Transverse colon (tissue), 4 donors: ENCODE measurements around the gene RPS6KL1. TPM values are rescaled to one million over a fixed set of nuclear protein-coding genes. Genes with fewer than 3 reads are reported as not detected.

Experiments used
- DNase-seq: peaks from one replicate; pipeline ENCODE4 v3.0.0-alpha.2; 2019
- H3K27ac ChIP-seq, 4 donors: fragments of 200-600 bp; sonication (generic); 2 replicates each; pipeline ENCODE4 v1.5.1; 2016 to 2018; ENCODE audit warnings: inconsistent platforms in 4 of 4
- H3K27me3 ChIP-seq: fragments of 200-600 bp; sonication (generic); 2 replicates; pipeline ENCODE4 v1.5.1; 2017; ENCODE audit warnings: inconsistent platforms
- H3K36me3 ChIP-seq, 4 donors: fragments of 200-600 bp; sonication (generic); 2 replicates each; pipeline ENCODE4 v1.5.1; 2017 to 2019; ENCODE audit warnings: inconsistent platforms in 4 of 4
- H3K4me1 ChIP-seq, 4 donors: fragments of 200-600 bp; sonication (generic); 2 replicates each; pipeline ENCODE4 v1.5.1; 2017 to 2020; ENCODE audit warnings: inconsistent platforms in 4 of 4
- H3K4me3 ChIP-seq, 4 donors: fragments of 200-600 bp; sonication (generic); 1 replicate in 1 of 4; 2 replicates in 3 of 4; pipeline versions ENCODE4 v1.5.1 to v1.6.1; 2017 to 2019; ENCODE audit warnings: inconsistent platforms in 4 of 4
- H3K9me3 ChIP-seq, 2 donors: fragments of 200-600 bp; sonication (generic); 2 replicates each; pipeline ENCODE4 v1.5.1; 2017 to 2019; ENCODE audit warnings: inconsistent platforms in 2 of 2
- CTCF ChIP-seq, 5 experiments: fragments of 200-600 bp in 3 of 5; fragments of 450-650 bp in 2 of 5; sonication (generic) in 3 of 5; IDR thresholded peaks; 1 replicate in 2 of 5; 2 replicates in 3 of 5; pipeline ENCODE4 v1.5.1; 2016 to 2017; ENCODE audit warnings: antibody characterized with exemption in 5 of 5, inconsistent platforms in 3 of 5, mild to moderate bottlenecking in 2 of 5, moderate library complexity in 1 of 5
- EP300 ChIP-seq: sonication (generic); formaldehyde crosslinking; IDR thresholded peaks from one replicate; pipeline ENCODE4 v1.6.1; 2017; ENCODE audit warnings: antibody characterized with exemption, low read depth
- POLR2A ChIP-seq: fragments of 450-650 bp; IDR thresholded peaks from one replicate; pipeline ENCODE4 v1.6.1; 2016; ENCODE audit warnings: antibody characterized with exemption, mild to moderate bottlenecking, moderate library complexity
- POLR2AphosphoS5 ChIP-seq, 3 donors: sonication (generic); formaldehyde crosslinking; IDR thresholded peaks; one replicate each; pipeline ENCODE4 v1.6.1; 2016; ENCODE audit warnings: antibody characterized with exemption in 3 of 3
- WGBS, 2 donors: methylation state at CpG; one replicate each; pipeline ENCODE4 v1.1.5; 2018; ENCODE audit warnings: low coverage in 1 of 2; 5-methylcytosine and 5-hydroxymethylcytosine counted together
- in situ Hi-C, 4 donors: fragments of 200-750 bp; cut with MboI; loops; one replicate each; pipeline versions ENCODE4 v1.15.0 to v1.15.1; 2017; ENCODE audit warnings: low sequenced_read_pairs in 3 of 4, low pct_ligation_motif_present in 1 of 4, low pct_unique_long_range_greater_than_20kb in 1 of 4
- intact Hi-C: fragments of 100-400 bp; cut with DNase I; formaldehyde crosslinking; loops from one replicate; pipeline ENCODE4 v1.15.1; 2023; ENCODE audit warnings: low total_unique reads
- total RNA-seq, 4 donors: library from RNA; depleted of rRNA; stranded (reverse); fragments of >200 nt; gene quantifications; one replicate each; pipeline ENCODE4 v1.1.0, GENCODE V29; 2016

Gene RPS6KL1
- total RNA-seq, 4 donors from 2014 or later: 6.4 to 54.1 (median 9.3) TPM; not detected in 1

- Histone ChIP-seq H3K4me3 (no peak overlapping the region), H3K27me3 (no peaks in the 10 kb centered on the region), H3K27ac (no peak overlapping the region), H3K4me1 (peaks cover 6 to 16% (median 11%) of the 10 kb centered on the region in 4 donors), H3K9me3 (no peaks in the 10 kb centered on the region), H3K36me3 (peaks cover 0 to 34% (median 11%) of the 10 kb centered on the region in 4 donors)
- TF ChIP-seq POLR2A: no peak
- no peak for TF ChIP-seq EP300
- no peak for TF ChIP-seq POLR2AphosphoS5 (IDR thresholded peaks at IDR 0.05)
- no peak for TF ChIP-seq CTCF (IDR thresholded peaks at IDR 0.05)
- 67 to 84% methylated on average over 1 to 6 of the region's 6 CpGs for WGBS, 2 donors
- intact Hi-C loops (loop anchor here (5.0 kb wide), 1 partner anchor 43 kb away; no protein-coding TSS in a partner anchor), in situ Hi-C loops (no loop called here)
- no peak for DNase-seq
Observed at GRCh38 chr14:74904635-74905503, 18.2 kb downstream of the RPS6KL1 start.

- no peaks in the 10 kb centered on the region for H3K27me3 ChIP-seq
- peaks cover 6 to 16% (median 11%) of the 10 kb centered on the region in 4 donors for H3K4me1 ChIP-seq
- intact Hi-C loops: no loop called here
- H3K9me3 ChIP-seq: no peaks in the 10 kb centered on the region
- in situ Hi-C loops: no loop called here
- no peak overlapping the region for H3K4me3 ChIP-seq
- WGBS, 2 donors: 50 to 57% methylated on average over 2 to 10 of the region's 10 CpGs
- H3K27ac ChIP-seq: no peak overlapping the region
- TF ChIP-seq EP300 (no peak), POLR2AphosphoS5 (IDR thresholded peaks at IDR 0.05) (no peak), POLR2A (no peak), CTCF (IDR thresholded peaks at IDR 0.05) (no peak)
- peaks cover 0 to 52% (median 22%) of the 10 kb centered on the region in 4 donors for H3K36me3 ChIP-seq
- DNase-seq: no peak
Observed at GRCh38 chr14:74902941-74903705, 19.9 kb downstream of the RPS6KL1 start.

GRCh38 chr14:74898694-74899093, 24.4 kb downstream of the RPS6KL1 start:
- H3K27me3 ChIP-seq: no peaks in the 10 kb centered on the region
- WGBS, 2 donors: 72% methylated on average over 5 of the region's 5 CpGs; no CpG with 5 or more reads in 1 of the 2 donors
- no peak overlapping the region for H3K27ac ChIP-seq
- in situ Hi-C loops (no loop called here), intact Hi-C loops (no loop called here)
- H3K9me3 ChIP-seq: no peaks in the 10 kb centered on the region
- no peak overlapping the region for H3K4me3 ChIP-seq
- TF ChIP-seq POLR2AphosphoS5 (IDR thresholded peaks at IDR 0.05) (no peak), EP300 (no peak), CTCF (IDR thresholded peaks at IDR 0.05) (no peak), POLR2A (no peak)
- no peak for DNase-seq
- H3K36me3 ChIP-seq: peaks cover 0 to 95% (median 40%) of the 10 kb centered on the region in 4 donors
- H3K4me1 ChIP-seq: no peaks in the 10 kb centered on the region

GRCh38 chr14:74898083-74898482, 25.0 kb downstream of the RPS6KL1 start:
- no peak for TF ChIP-seq POLR2AphosphoS5 (IDR thresholded peaks at IDR 0.05)
- TF ChIP-seq EP300: no peak
- no peak for TF ChIP-seq POLR2A
- TF ChIP-seq CTCF (IDR thresholded peaks at IDR 0.05): no peak
- no peak overlapping the region for H3K27ac ChIP-seq
- no peak overlapping the region for H3K4me3 ChIP-seq
- H3K27me3 ChIP-seq: no peaks in the 10 kb centered on the region
- in situ Hi-C loops (no loop called here), intact Hi-C loops (no loop called here)
- peaks cover 2 to 99% (median 43%) of the 10 kb centered on the region in 4 donors for H3K36me3 ChIP-seq
- WGBS, 2 donors: 88% methylated on average over 2 of the region's 2 CpGs; no CpG with 5 or more reads in 1 of the 2 donors
- H3K4me1 ChIP-seq: no peaks in the 10 kb centered on the region
- DNase-seq: no peak
- no peaks in the 10 kb centered on the region for H3K9me3 ChIP-seq
